ENCODE measurements around the gene GNLY.
"Not testable (repeated sequence)": the region's sequence is repeated elsewhere in the genome, so short reads cannot be mapped to it uniquely, and the experiment has no call there.

Gene GNLY

DNA sequence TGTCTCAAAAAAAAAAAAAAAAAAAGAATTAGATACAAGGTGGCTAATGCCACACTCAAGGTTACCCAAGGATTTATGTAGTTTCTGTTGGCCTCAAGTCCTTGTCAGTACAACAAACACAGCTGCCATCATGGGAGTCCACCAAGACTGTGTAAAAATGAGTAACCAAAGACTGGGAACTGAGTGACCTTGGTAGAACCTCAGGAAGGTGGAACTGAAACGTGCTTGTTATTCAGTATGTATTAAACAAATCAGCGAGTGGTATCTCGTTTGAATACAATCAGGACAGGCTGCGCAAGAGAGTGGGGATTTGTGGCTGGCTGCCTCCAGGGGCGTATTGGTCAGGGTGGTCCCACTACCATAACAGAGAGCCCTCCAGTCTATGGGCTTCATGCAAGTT is 24.6 kb upstream of the GNLY start:
- DNase-seq, result no peak
- TF ChIP-seq POLR2A (IDR thresholded peaks at IDR 0.05; ENCODE audit: low read length) (no peak), GATA1 (IDR thresholded peaks at IDR 0.05; ENCODE audit: low read depth, low read length) (no peak)

DNA sequence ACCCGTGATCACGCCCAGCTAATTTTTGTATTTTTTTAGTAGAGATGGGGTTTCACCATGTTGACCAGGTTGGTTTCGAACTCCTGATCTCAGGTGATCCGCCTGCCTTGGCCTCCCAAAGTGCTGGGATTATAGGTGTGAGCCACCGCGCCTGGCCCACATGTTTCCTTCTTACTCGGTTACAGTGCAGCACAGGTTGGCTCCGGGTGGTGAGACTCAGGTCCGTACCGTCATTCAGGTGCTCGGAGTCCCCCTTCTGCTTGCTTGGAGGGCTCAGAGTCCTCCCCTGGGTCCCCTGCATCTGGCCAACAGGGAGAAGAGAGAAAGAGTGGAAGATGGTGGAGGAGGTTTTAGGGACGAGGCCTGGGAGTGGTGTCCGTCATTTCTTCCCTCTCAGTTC is 23.7 kb upstream of the GNLY start:
- DNase-seq, result not testable (repeated sequence)

DNA sequence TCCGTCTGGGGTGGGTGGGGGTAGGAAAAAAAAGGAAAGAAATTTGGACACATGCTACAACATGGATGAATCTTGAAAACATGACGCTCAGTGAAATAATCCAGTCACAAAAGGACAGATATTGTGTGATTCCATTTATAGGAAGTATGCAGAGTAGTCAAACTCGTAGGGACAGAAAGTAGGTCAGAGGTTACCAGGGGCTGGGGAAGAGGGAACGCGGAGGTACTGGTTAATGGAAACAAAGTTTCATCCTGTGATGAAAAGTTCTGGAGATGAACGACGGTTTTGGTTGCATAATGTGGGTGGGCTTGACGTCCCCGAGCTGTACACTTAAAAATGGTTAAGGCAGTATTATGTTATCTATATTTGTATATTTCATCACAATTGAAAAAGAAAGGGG is 21.7 kb upstream of the GNLY start:
- DNase-seq, result no peak
- TF ChIP-seq GATA1 (IDR thresholded peaks at IDR 0.05; ENCODE audit: low read depth, low read length) (no peak), POLR2A (IDR thresholded peaks at IDR 0.05; ENCODE audit: low read length) (no peak)

- DNase-seq, result no peak
- TF ChIP-seq POLR2A (IDR thresholded peaks at IDR 0.05; ENCODE audit: low read length) (no peak), GATA1 (IDR thresholded peaks at IDR 0.05; ENCODE audit: low read depth, low read length) (no peak)
Measured at GRCh38 chr2:85673716-85674375, 20.3 kb upstream of the GNLY start.

DNA sequence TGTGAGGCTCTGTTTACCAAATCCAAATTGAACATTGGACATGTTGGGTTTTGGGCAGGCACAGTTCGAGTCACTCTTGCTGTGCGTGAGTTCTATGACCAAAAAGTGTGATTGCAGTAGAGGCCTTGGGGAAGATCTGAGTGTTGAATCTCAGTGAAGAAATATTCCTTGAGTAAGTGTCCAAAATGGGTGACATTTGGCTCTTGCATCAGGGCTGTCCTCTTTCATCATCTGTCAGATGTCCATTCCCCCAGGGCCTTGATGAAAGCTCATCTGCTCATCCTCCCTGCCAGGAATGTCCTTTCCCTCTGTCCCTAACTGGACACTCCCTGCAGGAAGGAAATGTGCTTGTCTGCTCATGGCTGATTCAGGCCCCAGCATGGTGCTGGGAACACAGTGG is 19.7 kb upstream of the GNLY start:
- TF ChIP-seq GATA1 (IDR thresholded peaks at IDR 0.05; ENCODE audit: low read depth, low read length) (no peak), POLR2A (IDR thresholded peaks at IDR 0.05; ENCODE audit: low read length) (no peak)
- no peak for DNase-seq

GRCh38 chr2:85675427-85675826 is 18.7 kb upstream of the GNLY start:
- TF ChIP-seq POLR2A (IDR thresholded peaks at IDR 0.05; ENCODE audit: low read length), result no peak
- no peak for TF ChIP-seq GATA1 (IDR thresholded peaks at IDR 0.05; ENCODE audit: low read depth, low read length)
- DNase-seq, result no peak

- no peak for DNase-seq
- no peak for TF ChIP-seq POLR2A (IDR thresholded peaks at IDR 0.05; ENCODE audit: low read length)
- no peak for TF ChIP-seq GATA1 (IDR thresholded peaks at IDR 0.05; ENCODE audit: low read depth, low read length)
Measured at GRCh38 chr2:85675866-85676548, 18.2 kb upstream of the GNLY start.

DNA sequence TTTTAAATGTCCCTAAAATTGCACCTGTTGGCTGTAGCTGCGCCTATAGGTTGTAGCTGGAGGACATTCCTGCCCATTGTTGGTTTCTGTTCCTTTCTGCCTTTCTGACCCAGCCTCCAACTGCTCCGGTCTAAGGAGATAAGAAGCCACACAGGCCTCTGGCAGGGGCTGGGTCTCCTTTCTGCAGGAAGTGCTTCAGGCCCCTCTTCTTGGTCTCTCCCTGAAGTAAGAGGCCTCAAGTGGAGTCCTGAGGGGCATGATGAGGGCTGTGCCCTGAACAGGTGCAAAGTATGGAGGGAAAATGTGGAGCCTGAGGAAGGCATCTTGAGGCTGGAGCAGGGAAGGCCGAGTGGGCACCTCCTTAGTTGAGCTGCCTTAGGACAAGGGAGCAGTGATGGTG is 15.8 kb upstream of the GNLY start:
- DNase-seq, result peak; percentile 47 to 68
- TF ChIP-seq POLR2A (IDR thresholded peaks at IDR 0.05; ENCODE audit: low read length) (no peak), GATA1 (IDR thresholded peaks at IDR 0.05; ENCODE audit: low read depth, low read length) (no peak)

DNA sequence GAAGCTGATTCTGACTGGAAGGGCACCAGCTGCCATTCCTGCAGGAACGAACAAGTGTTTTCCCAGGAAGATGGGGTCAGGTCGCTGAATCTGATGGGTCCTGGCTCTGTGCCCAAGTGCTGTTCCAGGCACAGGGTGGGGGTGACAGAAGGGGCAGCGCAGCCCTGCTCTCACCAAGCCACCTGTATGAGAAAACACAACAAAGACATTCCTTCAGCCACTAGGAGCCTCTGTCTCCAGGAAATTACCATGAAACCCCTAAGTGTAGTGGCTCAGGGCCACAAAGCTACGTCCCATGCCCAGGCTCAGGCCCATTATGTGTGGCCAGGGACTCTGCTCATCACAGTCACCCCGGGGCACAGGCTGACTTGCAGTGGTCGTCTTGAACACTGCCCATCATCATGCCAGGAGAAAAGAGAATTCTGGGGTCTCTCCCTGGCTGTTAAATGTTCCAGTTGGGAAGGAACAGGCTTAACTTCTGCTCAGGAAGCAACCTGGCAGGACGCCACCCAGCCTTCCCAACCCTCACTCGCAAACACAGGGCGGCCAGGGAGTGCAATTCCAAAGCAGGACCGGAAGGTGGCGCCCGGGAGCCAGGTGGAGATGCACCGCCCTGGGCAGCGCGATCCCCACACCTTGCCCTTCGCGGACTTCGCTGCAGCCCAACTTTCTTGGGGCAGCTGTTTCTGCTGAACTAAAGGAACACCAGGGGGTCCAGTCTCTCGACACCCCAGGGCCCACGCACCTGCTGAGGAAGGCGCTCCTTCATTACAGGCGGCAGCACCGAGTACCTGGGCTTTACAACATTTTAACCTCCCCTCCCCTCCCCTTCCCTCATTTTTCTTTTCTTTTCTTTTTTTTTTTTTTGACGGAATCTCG is 15.1 kb upstream of the GNLY start:
- DNase-seq, result peak; percentile 71 to 83
- TF ChIP-seq POLR2A (IDR thresholded peaks at IDR 0.05; ENCODE audit: low read length) (no peak), GATA1 (IDR thresholded peaks at IDR 0.05; ENCODE audit: low read depth, low read length) (no peak)

GRCh38 chr2:85680707-85681371 is 13.3 kb upstream of the GNLY start:
- DNase-seq, result no peak
- no peak for TF ChIP-seq POLR2A (IDR thresholded peaks at IDR 0.05; ENCODE audit: low read length)
- no peak for TF ChIP-seq GATA1 (IDR thresholded peaks at IDR 0.05; ENCODE audit: low read depth, low read length)

DNA sequence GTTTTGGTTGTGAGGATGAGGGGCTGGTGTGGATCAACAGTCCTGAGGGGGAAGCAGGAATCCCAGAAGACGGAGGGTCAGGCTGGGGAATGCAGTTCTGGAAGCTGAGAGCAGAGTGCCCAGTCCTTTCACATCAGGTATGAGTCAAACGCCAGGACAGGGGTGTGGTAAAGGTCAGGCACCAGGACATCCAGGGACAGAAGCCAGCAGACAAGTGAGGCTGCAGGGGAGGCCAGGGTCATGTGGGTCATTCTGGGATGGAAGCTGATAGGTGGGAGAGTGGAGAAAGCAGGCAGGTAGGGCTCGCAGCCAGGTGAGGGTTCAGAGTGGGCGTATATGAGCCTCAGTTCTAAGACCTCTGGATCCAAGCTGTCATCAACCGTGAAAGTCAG is 12.8 kb upstream of the GNLY start:
- no peak for DNase-seq

DNA sequence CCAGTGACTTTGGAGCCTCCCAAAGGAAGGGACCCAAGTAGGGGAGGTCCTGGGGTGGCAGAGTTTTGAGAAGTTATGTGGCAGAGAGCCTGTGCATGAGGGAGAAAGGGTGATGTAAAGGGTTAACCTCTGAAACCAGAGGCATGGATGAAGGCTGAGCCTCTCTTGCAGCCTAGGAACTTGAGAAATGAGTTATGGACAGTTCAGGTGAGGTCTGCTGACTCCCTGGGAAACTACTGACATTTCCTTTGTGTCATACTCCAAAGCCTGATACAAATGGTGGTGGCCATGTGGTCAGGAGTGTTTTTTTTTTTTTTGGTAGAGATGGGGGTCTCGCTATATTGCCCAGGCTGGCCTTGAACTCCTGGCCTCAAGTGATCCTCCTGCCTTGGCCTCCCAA is 12.4 kb upstream of the GNLY start:
- DNase-seq, result no peak

More for the DNA sequence above, 12.8 kb upstream of the GNLY start:
- TF ChIP-seq GATA1 (IDR thresholded peaks at IDR 0.05; ENCODE audit: low read depth, low read length), result no peak
- TF ChIP-seq POLR2A (IDR thresholded peaks at IDR 0.05; ENCODE audit: low read length), result no peak

GRCh38 chr2:85682378-85682777 is 11.8 kb upstream of the GNLY start:
- no peak for DNase-seq
- TF ChIP-seq POLR2A (IDR thresholded peaks at IDR 0.05; ENCODE audit: low read length) (no peak), GATA1 (IDR thresholded peaks at IDR 0.05; ENCODE audit: low read depth, low read length) (no peak)

More for the DNA sequence above, 12.4 kb upstream of the GNLY start:
- no peak for TF ChIP-seq GATA1 (IDR thresholded peaks at IDR 0.05; ENCODE audit: low read depth, low read length)
- no peak for TF ChIP-seq POLR2A (IDR thresholded peaks at IDR 0.05; ENCODE audit: low read length)

DNA sequence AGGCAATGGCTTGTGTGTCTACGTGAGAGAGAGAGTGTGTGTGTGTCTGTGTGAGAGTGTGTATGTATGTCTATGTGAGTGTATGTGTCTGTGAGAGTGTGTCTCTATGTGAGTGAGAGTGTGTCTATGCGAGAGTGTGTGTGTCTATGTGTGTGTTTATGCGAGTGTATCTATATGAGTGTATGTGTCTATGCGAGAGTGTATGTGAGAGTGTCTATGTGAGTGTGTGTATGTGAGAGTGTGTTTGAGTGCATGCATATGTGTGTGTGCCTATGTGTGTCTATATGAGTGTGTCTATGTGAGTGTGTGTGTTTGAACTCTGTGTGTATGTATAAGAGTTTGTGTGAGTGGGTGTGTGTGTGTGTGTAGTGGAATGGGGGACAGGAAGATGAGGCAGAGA is 9.8 kb upstream of the GNLY start:
- no peak for DNase-seq
- TF ChIP-seq POLR2A (IDR thresholded peaks at IDR 0.05; ENCODE audit: low read length), result no peak

Measured in erythroblast (primary cell).